Natural killer cell (primary cell): ENCODE measurements around the gene SORCS2. TPM values are rescaled to one million over a fixed set of nuclear protein-coding genes. Genes with fewer than 3 reads are reported as not detected.
A peak's percentile ranks its signal among the peaks of the same experiment; 100 is the strongest.

Experiments
- ATAC-seq, 3 donors: fragments of 150-1000 bp in 2 of 3; fragments of 200-7000 bp in 1 of 3; cut with Tn5 transposase; 1 replicate in 1 of 3; 2 replicates in 2 of 3; pipeline ENCODE4 v1.10.0; 2021; ENCODE audit warnings: mild to moderate bottlenecking in 2 of 3, moderate library complexity in 2 of 3
- DNase-seq, 2 donors: peaks; one replicate each; pipeline versions ENCODE4 v3.0.0 to v3.0.0-alpha.2; 2013 to 2021; ENCODE audit warnings: mixed read lengths in 1 of 2
- H3K27ac ChIP-seq: one replicate; pipeline ENCODE4 v1.5.1; 2013; ENCODE audit warnings: mild to moderate bottlenecking, low read length
- H3K27me3 ChIP-seq: one replicate; pipeline ENCODE4 v1.6.1; 2013; ENCODE audit warnings: low read length; ENCODE audit not compliant: control insufficient read depth, insufficient read depth
- H3K36me3 ChIP-seq: one replicate; pipeline ENCODE4 v1.6.1; 2013; ENCODE audit warnings: low read length; ENCODE audit not compliant: control insufficient read depth, insufficient read depth
- H3K4me1 ChIP-seq: one replicate; pipeline ENCODE4 v1.6.1; 2013; ENCODE audit warnings: low read length; ENCODE audit not compliant: control insufficient read depth, insufficient read depth
- H3K4me3 ChIP-seq: one replicate; pipeline ENCODE4 v1.5.1; 2013; ENCODE audit warnings: low read length
- H3K9me3 ChIP-seq: one replicate; pipeline ENCODE4 v1.6.1; 2013; ENCODE audit warnings: low read length; ENCODE audit not compliant: control insufficient read depth, insufficient read depth
- H3K27ac Mint-ChIP-seq, 2 donors: one replicate each; pipeline ENCODE4 v1.8.0; 2022; ENCODE audit warnings: mild to moderate bottlenecking in 2 of 2, mixed read lengths in 2 of 2, moderate library complexity in 1 of 2
- H3K27me3 Mint-ChIP-seq, 2 donors: one replicate each; pipeline ENCODE4 v1.8.0; 2022; ENCODE audit warnings: low read depth in 2 of 2, mixed read lengths in 2 of 2
- H3K36me3 Mint-ChIP-seq: one replicate; pipeline ENCODE4 v1.8.0; 2022; ENCODE audit warnings: mixed read lengths
- H3K4me1 Mint-ChIP-seq, 2 donors: one replicate each; pipeline ENCODE4 v1.8.0; 2022; ENCODE audit warnings: mixed read lengths in 2 of 2
- H3K4me3 Mint-ChIP-seq: one replicate; pipeline ENCODE4 v1.8.0; 2022; ENCODE audit warnings: mild to moderate bottlenecking, moderate library complexity, mixed read lengths
- H3K9me3 Mint-ChIP-seq, 2 donors: one replicate each; pipeline ENCODE4 v1.8.0; 2022; ENCODE audit warnings: mixed read lengths in 2 of 2
- WGBS: methylation state at CpG from one replicate; pipeline ENCODE4 v1.1.7; 2013; ENCODE audit warnings: missing lambda C conversion rate; ENCODE audit not compliant: insufficient coverage; 5-methylcytosine and 5-hydroxymethylcytosine counted together
- intact Hi-C: fragments of 100-400 bp; cut with micrococcal nuclease; formaldehyde crosslinking; loops from one replicate; pipeline ENCODE4 v1.14.2; 2022
- total RNA-seq, 4 donors: library from RNA; stranded (reverse); fragments of 120-200 nt in 1 of 4; gene quantifications; one replicate each; pipeline versions ENCODE4 v1.2.3 to v1.2.4, GENCODE V29; 2013 to 2022
- TF ChIP-seq, protein P1 (sequence below): fragments of 200-600 bp; IDR thresholded peaks from one replicate; pipeline ENCODE4 v1.8.0; 2022; ENCODE audit warnings: antibody characterized with exemption

The SORCS2 gene
- total RNA-seq, 3 donors from 2014 or later (not counting 1 experiment from before 2014, with no cell fraction given): 1.2 to 2.5 (median 1.4) TPM

DNA sequence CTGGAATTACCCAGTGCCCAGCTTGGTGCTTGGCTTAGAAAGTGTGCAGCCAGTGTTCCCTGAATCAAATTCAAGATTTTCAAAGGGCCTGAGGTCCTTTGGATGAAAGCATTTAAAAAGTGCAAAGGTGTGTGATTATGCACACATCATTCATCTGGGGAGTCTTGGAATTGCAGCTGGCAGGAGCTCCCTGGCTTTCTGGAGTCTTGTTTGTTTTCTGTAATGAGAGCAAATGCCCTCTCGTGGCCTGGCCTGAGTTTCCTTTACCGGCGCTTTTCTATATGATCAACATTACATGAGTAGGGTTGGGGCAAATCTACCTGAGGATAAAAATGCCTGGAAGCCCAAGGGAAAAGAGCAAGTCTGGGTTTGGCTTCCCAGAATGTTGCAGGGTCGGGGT, 24.6 kb upstream of the SORCS2 start:
- intact Hi-C loops: no loop called here
- no peak overlapping the region for H3K27ac ChIP-seq
- no peak overlapping the region for H3K27ac Mint-ChIP-seq
- H3K9me3 ChIP-seq: no peaks in the 10 kb centered on the region
- H3K36me3 Mint-ChIP-seq: no peaks in the 10 kb centered on the region
- H3K36me3 ChIP-seq: no peaks in the 10 kb centered on the region
- no peak overlapping the region for H3K4me3 ChIP-seq
- no peaks in the 10 kb centered on the region for H3K9me3 Mint-ChIP-seq
- DNase-seq: no peak
- ATAC-seq: no peak
- peaks cover 21% of the 10 kb centered on the region for H3K4me1 ChIP-seq
- no peaks in the 10 kb centered on the region for H3K27me3 ChIP-seq
- H3K4me1 Mint-ChIP-seq: peaks cover 33 to 45% of the 10 kb centered on the region in 2 donors
- peaks cover 0 to 6% of the 10 kb centered on the region in 2 donors for H3K27me3 Mint-ChIP-seq
- 91% methylated on average over 4 of the region's 4 CpGs for WGBS
- no peak overlapping the region for H3K4me3 Mint-ChIP-seq
- TF ChIP-seq, protein P1, sequence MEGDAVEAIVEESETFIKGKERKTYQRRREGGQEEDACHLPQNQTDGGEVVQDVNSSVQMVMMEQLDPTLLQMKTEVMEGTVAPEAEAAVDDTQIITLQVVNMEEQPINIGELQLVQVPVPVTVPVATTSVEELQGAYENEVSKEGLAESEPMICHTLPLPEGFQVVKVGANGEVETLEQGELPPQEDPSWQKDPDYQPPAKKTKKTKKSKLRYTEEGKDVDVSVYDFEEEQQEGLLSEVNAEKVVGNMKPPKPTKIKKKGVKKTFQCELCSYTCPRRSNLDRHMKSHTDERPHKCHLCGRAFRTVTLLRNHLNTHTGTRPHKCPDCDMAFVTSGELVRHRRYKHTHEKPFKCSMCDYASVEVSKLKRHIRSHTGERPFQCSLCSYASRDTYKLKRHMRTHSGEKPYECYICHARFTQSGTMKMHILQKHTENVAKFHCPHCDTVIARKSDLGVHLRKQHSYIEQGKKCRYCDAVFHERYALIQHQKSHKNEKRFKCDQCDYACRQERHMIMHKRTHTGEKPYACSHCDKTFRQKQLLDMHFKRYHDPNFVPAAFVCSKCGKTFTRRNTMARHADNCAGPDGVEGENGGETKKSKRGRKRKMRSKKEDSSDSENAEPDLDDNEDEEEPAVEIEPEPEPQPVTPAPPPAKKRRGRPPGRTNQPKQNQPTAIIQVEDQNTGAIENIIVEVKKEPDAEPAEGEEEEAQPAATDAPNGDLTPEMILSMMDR: no peak

DNA sequence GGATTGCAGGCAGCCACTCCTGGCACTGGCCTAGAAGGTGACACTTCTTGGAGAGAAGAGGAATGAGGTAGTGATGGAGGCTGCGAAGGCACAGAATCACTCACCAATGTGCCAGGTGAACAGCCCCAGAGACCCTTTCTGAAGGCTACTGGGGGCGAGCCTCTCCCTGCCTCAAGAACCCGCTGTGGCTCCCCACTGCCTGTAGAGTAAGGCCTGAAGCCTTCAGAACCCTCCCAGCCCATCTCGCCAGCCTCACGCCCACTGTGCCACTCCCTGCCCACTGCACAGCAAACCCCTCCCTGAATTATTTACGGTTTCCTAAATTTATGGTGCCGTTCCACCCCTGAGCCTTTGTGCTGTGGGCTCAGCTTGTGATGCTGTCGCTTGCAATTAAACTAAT, 24.2 kb upstream of the SORCS2 start:
- DNase-seq: no peak
- no peaks in the 10 kb centered on the region for H3K9me3 Mint-ChIP-seq
- Histone ChIP-seq H3K27me3 (no peaks in the 10 kb centered on the region), H3K27ac (no peak overlapping the region), H3K4me3 (no peak overlapping the region), H3K4me1 (peaks cover 21% of the 10 kb centered on the region), H3K9me3 (no peaks in the 10 kb centered on the region), H3K36me3 (no peaks in the 10 kb centered on the region)
- H3K4me3 Mint-ChIP-seq: no peak overlapping the region
- peaks cover 0 to 6% of the 10 kb centered on the region in 2 donors for H3K27me3 Mint-ChIP-seq
- 90% methylated on average over 7 of the region's 8 CpGs for WGBS
- H3K36me3 Mint-ChIP-seq: no peaks in the 10 kb centered on the region
- ATAC-seq: no peak
- no peak overlapping the region for H3K27ac Mint-ChIP-seq
- intact Hi-C loops: no loop called here
- peaks cover 33 to 45% of the 10 kb centered on the region in 2 donors for H3K4me1 Mint-ChIP-seq
- TF ChIP-seq, protein P1: no peak

DNA sequence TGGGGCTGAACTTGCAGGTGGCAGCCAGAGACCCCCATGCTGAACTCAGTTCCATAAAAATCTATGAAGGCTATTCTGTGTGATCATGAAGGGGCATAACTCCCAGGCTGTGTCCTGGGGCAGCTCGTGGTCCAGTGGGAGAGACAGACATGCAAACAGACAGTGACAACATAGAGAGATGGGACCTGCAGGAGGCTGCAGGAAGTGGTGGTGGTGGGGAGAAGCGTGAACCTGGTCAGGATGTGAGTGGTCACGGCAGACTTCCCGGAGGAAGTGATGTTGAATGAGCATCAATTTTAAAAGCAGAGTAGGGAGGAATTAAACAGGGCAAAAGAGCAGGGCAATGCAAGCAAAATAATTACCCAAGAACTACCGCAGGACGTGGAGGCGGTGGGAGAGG, 23.2 kb upstream of the SORCS2 start:
- peaks cover 0 to 6% of the 10 kb centered on the region in 2 donors for H3K27me3 Mint-ChIP-seq
- H3K4me1 ChIP-seq: peaks cover 21% of the 10 kb centered on the region
- peak overlapping the region; percentile 1 to 78 for H3K27ac Mint-ChIP-seq
- ATAC-seq (peak; percentile 34 to 87 (median 52)), DNase-seq (no peak)
- no peaks in the 10 kb centered on the region for H3K9me3 ChIP-seq
- H3K9me3 Mint-ChIP-seq: no peaks in the 10 kb centered on the region
- peaks cover 33 to 48% of the 10 kb centered on the region in 2 donors for H3K4me1 Mint-ChIP-seq
- no peaks in the 10 kb centered on the region for H3K27me3 ChIP-seq
- H3K36me3 Mint-ChIP-seq: no peaks in the 10 kb centered on the region
- peak overlapping the region; percentile 90 for H3K4me3 Mint-ChIP-seq
- H3K27ac ChIP-seq: no peak overlapping the region
- TF ChIP-seq, protein P1: no peak
- 35% methylated on average over 7 of the region's 7 CpGs for WGBS
- intact Hi-C loops: no loop called here
- H3K36me3 ChIP-seq: no peaks in the 10 kb centered on the region
- no peak overlapping the region for H3K4me3 ChIP-seq

DNA sequence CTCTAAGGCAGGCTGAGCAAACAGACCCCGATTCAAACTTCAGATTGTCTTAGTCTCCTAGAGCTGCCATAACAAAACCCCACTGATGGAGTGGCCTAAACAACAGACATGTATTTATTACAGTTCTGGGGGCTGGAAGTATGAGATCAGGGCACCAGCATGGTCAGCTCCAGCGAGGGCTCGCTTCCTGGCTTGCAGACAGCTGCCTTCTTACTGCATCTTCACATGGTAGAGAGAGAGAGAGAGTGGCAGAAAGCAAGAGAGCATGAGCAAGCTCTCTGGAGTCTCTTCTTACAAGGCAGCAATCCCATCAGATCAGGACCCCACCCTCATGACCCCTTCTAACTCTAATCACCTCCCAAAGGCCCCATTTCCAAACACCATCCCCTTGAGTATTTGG, 22.3 kb upstream of the SORCS2 start:
- Mint-ChIP-seq H3K4me1 (peaks cover 33 to 49% of the 10 kb centered on the region in 2 donors), H3K27ac (no peak overlapping the region), H3K36me3 (no peaks in the 10 kb centered on the region), H3K9me3 (no peaks in the 10 kb centered on the region), H3K27me3 (peaks cover under 1 to 6% of the 10 kb centered on the region in 2 donors), H3K4me3 (peak overlapping the region; percentile 90)
- H3K9me3 ChIP-seq: no peaks in the 10 kb centered on the region
- ATAC-seq (peak in 1 of 3 donors; percentile 56), DNase-seq (no peak)
- TF ChIP-seq, protein P1: no peak
- H3K4me3 ChIP-seq: no peak overlapping the region
- 57% methylated on average over 3 of the region's 3 CpGs for WGBS
- intact Hi-C loops: no loop called here
- no peak overlapping the region for H3K27ac ChIP-seq
- H3K27me3 ChIP-seq: no peaks in the 10 kb centered on the region
- H3K4me1 ChIP-seq: peaks cover 21% of the 10 kb centered on the region
- no peaks in the 10 kb centered on the region for H3K36me3 ChIP-seq
